H1 (cell line): ENCODE data around the gene UHMK1. TPM values are rescaled to one million over a fixed set of nuclear protein-coding genes. Genes with fewer than 3 reads are reported as not detected.

Experiments used
- CTCF ChIA-PET: fragments of 300-600 bp; sonication (Branson Sonifier 250); formaldehyde crosslinking; loops from one replicate; lab custom pipeline; 2021; ENCODE audit not compliant: partially characterized antibody; lab: Charles Lee
- POLR2A ChIA-PET: fragments of 300-600 bp; sonication (Branson Sonifier 250); formaldehyde crosslinking; loops from one replicate; lab custom pipeline; 2021; ENCODE audit warnings: inconsistent platforms; ENCODE audit not compliant: partially characterized antibody; lab: Charles Lee
- DNase-seq, 2 experiments: peaks; one replicate each; pipeline versions ENCODE4 v3.0.0 to v3.0.0-alpha.2; 2010 to 2022; ENCODE audit warnings: low spot score in 2 of 2, low read depth in 1 of 2, mixed read lengths in 1 of 2
- FAIRE-seq: peaks from 2 replicates; lab custom pipeline; 2011; peaks lifted over from hg19 to GRCh38; lab: Jason Lieb, UNC
- H2AFZ ChIP-seq: 2 replicates; pipeline ENCODE4 v1.8.1; 2012; ENCODE audit warnings: low read length, inconsistent platforms
- H2AK5ac ChIP-seq: 2 replicates; pipeline ENCODE4 v1.6.1; 2013; ENCODE audit warnings: low read depth, low read length
- H2BK120ac ChIP-seq: replicated peaks from 2 replicates; pipeline ENCODE3; 2013; ENCODE audit warnings: low read depth, low read length, inconsistent platforms
- H2BK12ac ChIP-seq: 2 replicates; pipeline ENCODE4 v1.6.1; 2013; ENCODE audit warnings: low read depth, low read length
- H2BK15ac ChIP-seq: 2 replicates; pipeline ENCODE4 v1.6.1; 2013; ENCODE audit warnings: low read length
- H2BK20ac ChIP-seq: 2 replicates; pipeline ENCODE4 v1.6.1; 2013; ENCODE audit warnings: low read length
- H2BK5ac ChIP-seq: 2 replicates; pipeline ENCODE4 v1.6.1; 2013; ENCODE audit warnings: low read depth, low read length
- H3K14ac ChIP-seq: 2 replicates; pipeline ENCODE4 v1.6.1; 2013; ENCODE audit warnings: inconsistent platforms; ENCODE audit not compliant: insufficient read length
- H3K18ac ChIP-seq: 2 replicates; pipeline ENCODE4 v1.6.1; 2013; ENCODE audit warnings: low read length; ENCODE audit errors: extremely low read depth
- H3K23ac ChIP-seq: 2 replicates; pipeline ENCODE4 v1.6.1; 2013; ENCODE audit warnings: inconsistent platforms; ENCODE audit not compliant: insufficient read length
- H3K23me2 ChIP-seq: 2 replicates; pipeline ENCODE4 v1.6.1; 2013; ENCODE audit warnings: low read depth, low read length
- H3K27ac ChIP-seq: 2 replicates; pipeline ENCODE4 v1.6.1; 2011; ENCODE audit warnings: low read depth, low read length, inconsistent platforms
- H3K27me3 ChIP-seq, 4 experiments: replicated peaks in 1 of 4; 1 replicate in 1 of 4; 2 replicates in 3 of 4; pipeline versions ENCODE4 v1.6.1 to v1.8.1; 2011 to 2013; ENCODE audit warnings: low read length in 3 of 4, mild to moderate bottlenecking in 3 of 4, inconsistent platforms in 2 of 4, mixed read lengths in 2 of 4, moderate library complexity in 1 of 4; ENCODE audit not compliant: control insufficient read depth in 3 of 4, insufficient read depth in 3 of 4; ENCODE audit errors: extremely low read depth in 1 of 4
- H3K36me3 ChIP-seq, 4 experiments: 2 replicates each; pipeline versions ENCODE4 v1.6.1 to v1.8.1; 2011 to 2013; ENCODE audit warnings: mild to moderate bottlenecking in 4 of 4, low read length in 3 of 4, moderate library complexity in 2 of 4, control low read depth in 1 of 4, inconsistent platforms in 1 of 4; ENCODE audit not compliant: insufficient read depth in 4 of 4, control insufficient read depth in 2 of 4
- H3K4ac ChIP-seq: replicated peaks from 2 replicates; pipeline ENCODE3; 2013; ENCODE audit warnings: low read length, low read depth, mixed read lengths, inconsistent platforms; ENCODE audit not compliant: insufficient read length
- H3K4me1 ChIP-seq, 4 experiments: replicated peaks in 1 of 4; 1 replicate in 1 of 4; 2 replicates in 3 of 4; pipeline versions ENCODE4 v1.6.1 to v1.8.1; 2011 to 2013; ENCODE audit warnings: low read length in 3 of 4, inconsistent platforms in 2 of 4, mixed read lengths in 1 of 4; ENCODE audit not compliant: insufficient read depth in 4 of 4, control insufficient read depth in 3 of 4
- H3K4me2 ChIP-seq, 2 experiments: 2 replicates each; pipeline versions ENCODE4 v1.6.1 to v1.8.1; 2011 to 2013; ENCODE audit warnings: low read depth in 2 of 2, low read length in 2 of 2, control low read depth in 1 of 2, inconsistent platforms in 1 of 2, mild to moderate bottlenecking in 1 of 2; ENCODE audit not compliant: insufficient read depth in 1 of 2
- H3K4me3 ChIP-seq, 4 experiments: fragments of 200-600, 300-600 bp in 1 of 4; sonication (generic), shearing (Covaris generic), sonication (Bioruptor Twin) in 1 of 4; 2 replicates each; pipeline versions ENCODE4 v1.5.1 to v1.8.1; 2011 to 2016; ENCODE audit warnings: low read length in 4 of 4, low read depth in 3 of 4, control low read depth in 2 of 4, inconsistent platforms in 2 of 4, mild to moderate bottlenecking in 2 of 4, mixed read lengths in 1 of 4, moderate library complexity in 1 of 4; ENCODE audit not compliant: insufficient read depth in 2 of 4; ENCODE audit errors: extremely low read depth in 1 of 4
- H3K56ac ChIP-seq: replicated peaks from 2 replicates; pipeline ENCODE3; 2013; ENCODE audit warnings: low read depth, mild to moderate bottlenecking, mixed read lengths, low read length, inconsistent platforms; ENCODE audit not compliant: insufficient read length
- H3K79me1 ChIP-seq: 2 replicates; pipeline ENCODE4 v1.6.1; 2013; ENCODE audit warnings: low read depth, low read length, control low read depth
- H3K79me2 ChIP-seq, 2 experiments: 2 replicates each; pipeline versions ENCODE4 v1.6.1 to v1.8.1; 2012 to 2013; ENCODE audit warnings: low read length in 2 of 2, mild to moderate bottlenecking in 2 of 2, inconsistent platforms in 1 of 2; ENCODE audit not compliant: insufficient read depth in 2 of 2, control insufficient read depth in 1 of 2
- H3K9ac ChIP-seq, 4 experiments: replicated peaks in 1 of 4; 1 replicate in 1 of 4; 2 replicates in 3 of 4; pipeline versions ENCODE4 v1.6.1 to v1.8.1; 2011 to 2013; ENCODE audit warnings: low read depth in 3 of 4, low read length in 3 of 4, control low read depth in 2 of 4, mild to moderate bottlenecking in 2 of 4, moderate library complexity in 2 of 4, inconsistent platforms in 1 of 4; ENCODE audit errors: extremely low read depth in 1 of 4
- H3K9me3 ChIP-seq, 2 experiments: 2 replicates each; pipeline versions ENCODE4 v1.6.1 to v1.8.1; 2012 to 2013; ENCODE audit warnings: mild to moderate bottlenecking in 2 of 2, moderate library complexity in 2 of 2, control low read depth in 1 of 2, inconsistent platforms in 1 of 2, low read depth in 1 of 2, low read length in 1 of 2, mixed read lengths in 1 of 2; ENCODE audit not compliant: insufficient read depth in 2 of 2
- H4K20me1 ChIP-seq, 2 experiments: replicated peaks in 1 of 2; 2 replicates each; pipeline versions ENCODE3 to v1.8.1; 2011 to 2013; ENCODE audit warnings: inconsistent platforms in 2 of 2, low read length in 2 of 2, mild to moderate bottlenecking in 1 of 2; ENCODE audit not compliant: insufficient read depth in 2 of 2, control insufficient read depth in 1 of 2
- H4K5ac ChIP-seq: 2 replicates; pipeline ENCODE4 v1.6.1; 2013; ENCODE audit warnings: low read length, low read depth, mixed read lengths, inconsistent platforms; ENCODE audit not compliant: insufficient read length
- H4K8ac ChIP-seq: 2 replicates; pipeline ENCODE4 v1.8.0; 2013; ENCODE audit warnings: mild to moderate bottlenecking, moderate library complexity, low read length, inconsistent platforms; ENCODE audit not compliant: insufficient read depth; ENCODE audit errors: extremely low read depth
- H4K91ac ChIP-seq: replicated peaks from 2 replicates; pipeline ENCODE3; 2013; ENCODE audit warnings: low read length, mixed read lengths, inconsistent platforms; ENCODE audit not compliant: insufficient read length
- CEBPB ChIP-seq: IDR thresholded peaks from 2 replicates; pipeline ENCODE4 v1.6.1; 2012; ENCODE audit warnings: low read depth, low read length
- GTF2F1 ChIP-seq: IDR thresholded peaks from 2 replicates; pipeline ENCODE4 v1.6.1; 2012; ENCODE audit warnings: low read depth, low read length, improper control_type of control experiment, borderline replicate concordance
- HDAC6 ChIP-seq: IDR thresholded peaks from one replicate; pipeline ENCODE4 v1.7.1; 2012; ENCODE audit warnings: low read depth, mild to moderate bottlenecking, inconsistent platforms, low read length, moderate library complexity
- POU5F1 ChIP-seq: IDR thresholded peaks from 2 replicates; pipeline ENCODE4 v1.6.1; 2011; ENCODE audit warnings: low read depth, mild to moderate bottlenecking, low read length, moderate library complexity
- RFX5 ChIP-seq: IDR thresholded peaks from 2 replicates; pipeline ENCODE4 v1.6.1; 2011; ENCODE audit warnings: low read depth, low read length, improper control_type of control experiment, borderline replicate concordance
- SAP30 ChIP-seq: fragments of 300-600 bp; sonication (generic); IDR thresholded peaks from 2 replicates; pipeline ENCODE4 v1.7.1; 2012; ENCODE audit warnings: low read length, moderate library complexity, mild to moderate bottlenecking, inconsistent platforms; ENCODE audit not compliant: insufficient read depth, insufficient replicate concordance
- SP4 ChIP-seq: IDR thresholded peaks from 2 replicates; pipeline ENCODE4 v1.6.1; 2012; ENCODE audit warnings: low read length, inconsistent platforms
- YY1 ChIP-seq: IDR thresholded peaks from 2 replicates; pipeline ENCODE4 v1.6.1; 2011; ENCODE audit warnings: low read depth, mild to moderate bottlenecking, low read length
- ZNF274 ChIP-seq: IDR thresholded peaks from 2 replicates; pipeline ENCODE4 v1.7.0; 2012; ENCODE audit warnings: low read length, borderline replicate concordance; ENCODE audit errors: extremely low read depth
- polyA plus RNA-seq, 7 experiments: library from polyadenylated mRNA; depleted of rRNA in 3 of 7; stranded (reverse) in 5 of 7; unstranded in 2 of 7; fragments of >200 nt in 5 of 7; fragments of 200-250 nt in 2 of 7; gene quantifications; 1 replicate in 5 of 7; 2 replicates in 1 of 7; 4 replicates in 1 of 7; pipeline versions ENCODE4 v1.2.1 to v1.2.3, GENCODE V29; 2011 to 2013; ENCODE audit warnings: missing spikeins in 2 of 7, mixed read lengths in 2 of 7
- total RNA-seq: library from RNA; stranded (reverse); fragmentation: NEBNext Ultra II Directional; extraction: Animal tissue kit (Norgen Biotek cat#: 25700); gene quantifications from 2 replicates; pipeline ENCODE4 v1.2.1, GENCODE V29; 2021
- TF ChIP-seq, protein P1 (sequence below), 3 experiments: IDR thresholded peaks; 1 replicate in 2 of 3; 2 replicates in 1 of 3; pipeline versions ENCODE4 v1.5.1 to v1.6.1; 2011; ENCODE audit warnings: low read length in 3 of 3, mild to moderate bottlenecking in 3 of 3, inconsistent platforms in 2 of 3, low read depth in 1 of 3, moderate library complexity in 1 of 3; ENCODE audit not compliant: insufficient read depth in 1 of 3; ENCODE audit errors: control extremely low read depth in 1 of 3
- TF ChIP-seq, protein P2 (sequence below): IDR thresholded peaks from 2 replicates; pipeline ENCODE4 v1.6.1; 2011; ENCODE audit warnings: low read length, improper control_type of control experiment

The UHMK1 gene
- total and polyA plus RNA-seq, 2 of the 8 experiments (the other 6 are each of a cell fraction or from before 2014, with no cell fraction given): 4.6 to 16.1 TPM

- Histone ChIP-seq H3K4ac (no peak overlapping the region), H3K9me3 (no peaks in the 10 kb centered on the region), H3K36me3 (peaks cover 4 to 54% (median 29%) of the 10 kb centered on the region in 4 experiments; a peak in 6 of 8 replicates), H2BK15ac (no peak overlapping the region)
- TF ChIP-seq ZNF274: no peak
- TF ChIP-seq POU5F1: no peak
- TF ChIP-seq YY1: no peak
- TF ChIP-seq, protein P1, sequence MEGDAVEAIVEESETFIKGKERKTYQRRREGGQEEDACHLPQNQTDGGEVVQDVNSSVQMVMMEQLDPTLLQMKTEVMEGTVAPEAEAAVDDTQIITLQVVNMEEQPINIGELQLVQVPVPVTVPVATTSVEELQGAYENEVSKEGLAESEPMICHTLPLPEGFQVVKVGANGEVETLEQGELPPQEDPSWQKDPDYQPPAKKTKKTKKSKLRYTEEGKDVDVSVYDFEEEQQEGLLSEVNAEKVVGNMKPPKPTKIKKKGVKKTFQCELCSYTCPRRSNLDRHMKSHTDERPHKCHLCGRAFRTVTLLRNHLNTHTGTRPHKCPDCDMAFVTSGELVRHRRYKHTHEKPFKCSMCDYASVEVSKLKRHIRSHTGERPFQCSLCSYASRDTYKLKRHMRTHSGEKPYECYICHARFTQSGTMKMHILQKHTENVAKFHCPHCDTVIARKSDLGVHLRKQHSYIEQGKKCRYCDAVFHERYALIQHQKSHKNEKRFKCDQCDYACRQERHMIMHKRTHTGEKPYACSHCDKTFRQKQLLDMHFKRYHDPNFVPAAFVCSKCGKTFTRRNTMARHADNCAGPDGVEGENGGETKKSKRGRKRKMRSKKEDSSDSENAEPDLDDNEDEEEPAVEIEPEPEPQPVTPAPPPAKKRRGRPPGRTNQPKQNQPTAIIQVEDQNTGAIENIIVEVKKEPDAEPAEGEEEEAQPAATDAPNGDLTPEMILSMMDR (IDR thresholded peaks at IDR 0.05; ENCODE audit: control extremely low read depth in 1 of 3, insufficient read depth in 1 of 3, low read depth in 1 of 3, low read length in 3 of 3): no peak
- TF ChIP-seq SP4: no peak
- TF ChIP-seq HDAC6: no peak
- TF ChIP-seq RFX5: no peak
- no peak for TF ChIP-seq CEBPB
- no peak for TF ChIP-seq SAP30
- TF ChIP-seq, protein P2, sequence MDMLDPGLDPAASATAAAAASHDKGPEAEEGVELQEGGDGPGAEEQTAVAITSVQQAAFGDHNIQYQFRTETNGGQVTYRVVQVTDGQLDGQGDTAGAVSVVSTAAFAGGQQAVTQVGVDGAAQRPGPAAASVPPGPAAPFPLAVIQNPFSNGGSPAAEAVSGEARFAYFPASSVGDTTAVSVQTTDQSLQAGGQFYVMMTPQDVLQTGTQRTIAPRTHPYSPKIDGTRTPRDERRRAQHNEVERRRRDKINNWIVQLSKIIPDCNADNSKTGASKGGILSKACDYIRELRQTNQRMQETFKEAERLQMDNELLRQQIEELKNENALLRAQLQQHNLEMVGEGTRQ: no peak
- TF ChIP-seq GTF2F1: no peak
- TF ChIP-seq, all 59 proteins: peak for 0
- H2AK5ac ChIP-seq: no peak overlapping the region
- H3K23me2 ChIP-seq: peaks cover 5% of the 10 kb centered on the region; the same call in 1 of the 2 replicates
- H3K14ac ChIP-seq: no peak overlapping the region
- H4K8ac ChIP-seq: no peak overlapping the region
- no peak overlapping the region for H3K4me3 ChIP-seq
- H3K23ac ChIP-seq: no peak overlapping the region
- H2BK5ac ChIP-seq: no peak overlapping the region
- no peak overlapping the region for H2BK120ac ChIP-seq
- peaks cover 2 to 4% of the 10 kb centered on the region in 2 experiments for H4K20me1 ChIP-seq
- no peak overlapping the region for H3K18ac ChIP-seq
- H2BK12ac ChIP-seq: no peak overlapping the region
- no peak overlapping the region for H3K4me2 ChIP-seq
- H3K27ac ChIP-seq: no peak overlapping the region
- no peak overlapping the region for H3K56ac ChIP-seq
- no peak overlapping the region for H2AFZ ChIP-seq
- DNase-seq (no peak), FAIRE-seq (no peak)
- H2BK20ac ChIP-seq: no peak overlapping the region
- H4K91ac ChIP-seq: no peak overlapping the region
- H3K9ac ChIP-seq: no peak overlapping the region
- ChIA-PET POLR2A (no interaction called here), CTCF (interaction anchor here (1.0 to 1.3 kb wide), 2 partner anchors 11 to 27 kb away, joined by 3 read pairs; no protein-coding TSS in a partner anchor)
- peaks cover 3 to 35% of the 10 kb centered on the region in 2 experiments for H3K79me2 ChIP-seq
- no peaks in the 10 kb centered on the region for H3K79me1 ChIP-seq
- no peaks in the 10 kb centered on the region for H3K27me3 ChIP-seq
- peaks cover 0 to 2% (median 0%) of the 10 kb centered on the region in 4 experiments; a peak in 3 of 7 replicates for H3K4me1 ChIP-seq
- no peak overlapping the region for H4K5ac ChIP-seq
These were observed 4.5 kb downstream of the UHMK1 start for GRCh38 chr1:162502077-162502476.
